GM23248 (cell line): Measurements from ENCODE around the gene SLC6A4. TPM values are rescaled to one million over a fixed set of nuclear protein-coding genes. Genes with fewer than 3 reads are reported as not detected.
A peak's percentile ranks its signal among the peaks of the same experiment; 100 is the strongest.

Experiments used
- DNase-seq: peaks from one replicate; pipeline ENCODE4 v3.0.0-alpha.2; 2015
- H2AFZ ChIP-seq: fragments of 200-600 bp; sonication (generic); 2 replicates; pipeline ENCODE4 v1.6.1; 2016; ENCODE audit warnings: antibody characterized with exemption
- H3F3A ChIP-seq: fragments of 200-600 bp; sonication (generic); 2 replicates; pipeline ENCODE4 v1.6.1; 2016; ENCODE audit warnings: mild to moderate bottlenecking, antibody characterized with exemption, mixed run types; ENCODE audit not compliant: insufficient read depth
- H3K27ac ChIP-seq: fragments of 200-600 bp; sonication (generic); 2 replicates; pipeline ENCODE4 v1.5.1; 2016; ENCODE audit warnings: mild to moderate bottlenecking
- H3K27me3 ChIP-seq: fragments of 200-600 bp; sonication (generic); replicated peaks from 2 replicates; pipeline ENCODE4 v1.6.1; 2016; ENCODE audit warnings: mild to moderate bottlenecking; ENCODE audit not compliant: insufficient read depth
- H3K36me3 ChIP-seq: fragments of 200-600 bp; sonication (generic); 2 replicates; pipeline ENCODE4 v1.6.1; 2016; ENCODE audit warnings: low read depth, mild to moderate bottlenecking
- H3K4me1 ChIP-seq: fragments of 200-600 bp; sonication (generic); 2 replicates; pipeline ENCODE4 v1.6.1; 2016; ENCODE audit warnings: mild to moderate bottlenecking; ENCODE audit not compliant: insufficient read depth
- H3K4me2 ChIP-seq: fragments of 200-600 bp; sonication (generic); one replicate; pipeline ENCODE4 v1.6.1; 2016; ENCODE audit warnings: mild to moderate bottlenecking; ENCODE audit not compliant: unreplicated experiment
- H3K4me3 ChIP-seq: fragments of 200-600 bp; sonication (generic); 2 replicates; pipeline ENCODE4 v1.5.1; 2016; ENCODE audit warnings: mild to moderate bottlenecking
- H3K79me2 ChIP-seq: fragments of 200-600 bp; sonication (generic); 2 replicates; pipeline ENCODE4 v1.6.1; 2016; ENCODE audit warnings: mild to moderate bottlenecking; ENCODE audit not compliant: insufficient read depth
- H3K9ac ChIP-seq: fragments of 200-600 bp; sonication (generic); 2 replicates; pipeline ENCODE4 v1.6.1; 2016; ENCODE audit warnings: mild to moderate bottlenecking
- H3K9me2 ChIP-seq: fragments of 200-600 bp; sonication (generic); 2 replicates; pipeline ENCODE4 v1.6.1; 2016; ENCODE audit warnings: mixed run types, mild to moderate bottlenecking, moderate library complexity; ENCODE audit not compliant: insufficient read depth
- H3K9me3 ChIP-seq: fragments of 200-600 bp; sonication (generic); one replicate; pipeline ENCODE4 v1.6.1; 2017; ENCODE audit warnings: low read depth
- H4K20me1 ChIP-seq: fragments of 200-600 bp; sonication (generic); 2 replicates; pipeline ENCODE4 v1.6.0; 2016; ENCODE audit not compliant: insufficient read depth
- EZH2 ChIP-seq: fragments of 200-600 bp; sonication (generic); IDR thresholded peaks from 2 replicates; pipeline ENCODE4 v1.6.1; 2018; ENCODE audit warnings: antibody characterized with exemption, mild to moderate bottlenecking; ENCODE audit not compliant: insufficient read depth, poor library complexity, severe bottlenecking
- EZH2phosphoT487 ChIP-seq: fragments of 200-600 bp; sonication (generic); IDR thresholded peaks from 2 replicates; pipeline ENCODE4 v1.6.1; 2018; ENCODE audit warnings: antibody characterized with exemption, moderate library complexity, mild to moderate bottlenecking, low read depth; ENCODE audit not compliant: insufficient read depth
- WGBS, 2 experiments: methylation state at CpG; one replicate each; pipeline ENCODE4 v1.1.6; 2015 to 2017; ENCODE audit warnings: low lambda C conversion rate in 2 of 2, low coverage in 1 of 2; ENCODE audit errors: missing lambda C conversion rate in 2 of 2; 5-methylcytosine and 5-hydroxymethylcytosine counted together
- in situ Hi-C: fragments of 300-500 bp; cut with MboI; formaldehyde crosslinking; loops from 2 replicates; pipeline ENCODE4 v1.15.0; 2020
- polyA plus RNA-seq: library from polyadenylated mRNA; unstranded; fragments of >200 nt; fragmentation: Nextera tagmentation; extraction: Ambion mirVana; gene quantifications from 2 replicates; pipeline ENCODE4 v1.2.1, GENCODE V29; 2016
- total RNA-seq: library from RNA; depleted of rRNA; stranded (reverse); fragments of >200 nt; shearing (Covaris generic); gene quantifications from 2 replicates; pipeline ENCODE4 v1.2.3, GENCODE V29; 2014

SLC6A4 gene
- total and polyA plus RNA-seq, 2 experiments from 2014 or later: 0.03 TPM; not detected in 1

DNA sequence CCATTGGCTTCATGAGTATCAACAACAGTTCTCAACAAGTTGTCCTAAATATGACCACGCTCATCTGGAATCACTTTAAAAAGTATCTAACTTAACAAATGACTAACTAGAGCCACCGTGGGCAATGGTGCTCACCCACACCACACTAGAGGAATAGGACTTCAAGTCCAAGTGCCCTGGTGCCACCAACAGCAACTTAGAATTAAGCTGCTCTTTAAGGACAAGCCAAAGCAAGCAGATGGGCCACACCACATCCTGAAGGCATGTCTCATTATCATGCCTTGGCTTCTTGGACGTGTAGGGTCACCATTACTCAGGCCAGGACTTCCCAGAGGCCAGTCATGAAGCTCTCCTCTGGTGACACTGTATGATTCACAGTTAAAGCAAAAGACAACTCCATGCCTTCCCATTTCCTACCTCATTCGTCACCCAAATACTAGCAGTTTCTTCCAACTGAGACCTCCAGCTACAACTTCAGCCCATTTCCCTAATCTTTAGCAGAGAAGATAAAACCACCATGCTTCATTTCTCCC, 9.4 kb upstream of the SLC6A4 start:
- H3K27ac ChIP-seq: peak overlapping the region; percentile 53
- WGBS, 2 experiments: 12% methylated on average over 4 of the region's 4 CpGs
- peaks cover 20% of the 10 kb centered on the region for H3F3A ChIP-seq
- H2AFZ ChIP-seq: 0 out of 2 replicates have a peak overlapping the region, but pooled peaks have one; percentile 3
- peak; percentile 94 for DNase-seq
- no peaks in the 10 kb centered on the region for H3K79me2 ChIP-seq
- no peaks in the 10 kb centered on the region for H3K9me2 ChIP-seq
- in situ Hi-C loops: no loop called here
- TF ChIP-seq EZH2phosphoT487: 0 out of 2 replicates have a peak, but pooled peaks have one; percentile 60
- TF ChIP-seq EZH2: no peak
- H3K4me1 ChIP-seq: peaks cover 14% of the 10 kb centered on the region
- H3K9ac ChIP-seq: no peak overlapping the region
- H4K20me1 ChIP-seq: no peaks in the 10 kb centered on the region
- no peak overlapping the region for H3K4me3 ChIP-seq
- H3K36me3 ChIP-seq: peaks cover 6% of the 10 kb centered on the region; the same call in 1 of the 2 replicates
- H3K4me2 ChIP-seq: peak overlapping the region; percentile 59
- no peaks in the 10 kb centered on the region for H3K9me3 ChIP-seq
- H3K27me3 ChIP-seq: no peaks in the 10 kb centered on the region

GRCh38 chr17:30243568-30243967, 8.1 kb upstream of the SLC6A4 start:
- Histone ChIP-seq H3K27me3 (no peaks in the 10 kb centered on the region), H3K4me3 (no peak overlapping the region), H3K9ac (no peak overlapping the region), H3F3A (peaks cover 20% of the 10 kb centered on the region), H3K9me3 (no peaks in the 10 kb centered on the region), H3K9me2 (no peaks in the 10 kb centered on the region), H3K4me2 (no peak overlapping the region), H3K4me1 (peaks cover 14% of the 10 kb centered on the region), H4K20me1 (no peaks in the 10 kb centered on the region), H2AFZ (no peak overlapping the region), H3K79me2 (no peaks in the 10 kb centered on the region), H3K27ac (no peak overlapping the region), H3K36me3 (peaks cover 6% of the 10 kb centered on the region; the same call in 1 of the 2 replicates)
- TF ChIP-seq EZH2 (no peak), EZH2phosphoT487 (no peak)
- 96 to 97% methylated on average over 8 of the region's 8 CpGs for WGBS, 2 experiments
- no peak for DNase-seq
- in situ Hi-C loops: no loop called here

- Histone ChIP-seq H3K36me3 (peaks cover 6% of the 10 kb centered on the region; the same call in 1 of the 2 replicates), H3K9ac (no peak overlapping the region), H3K4me2 (no peak overlapping the region), H3K9me3 (no peaks in the 10 kb centered on the region), H3K27ac (no peak overlapping the region), H2AFZ (no peak overlapping the region), H3K79me2 (no peaks in the 10 kb centered on the region), H3F3A (peaks cover 20% of the 10 kb centered on the region), H3K4me3 (no peak overlapping the region), H3K27me3 (no peaks in the 10 kb centered on the region), H3K9me2 (no peaks in the 10 kb centered on the region), H3K4me1 (peaks cover 14% of the 10 kb centered on the region), H4K20me1 (no peaks in the 10 kb centered on the region)
- in situ Hi-C loops: no loop called here
- DNase-seq: no peak
- whole genome bisulfite sequencing, 2 experiments: 98 to 100% methylated on average over 4 of the region's 4 CpGs
- TF ChIP-seq EZH2phosphoT487 (no peak), EZH2 (no peak)
These were observed 7.5 kb upstream of the SLC6A4 start for GRCh38 chr17:30243002-30243401.

- H3F3A ChIP-seq: peaks cover 16% of the 10 kb centered on the region
- H3K27ac ChIP-seq: no peak overlapping the region
- H3K9me3 ChIP-seq: no peaks in the 10 kb centered on the region
- H3K9me2 ChIP-seq: no peaks in the 10 kb centered on the region
- DNase-seq: no peak
- H4K20me1 ChIP-seq: no peaks in the 10 kb centered on the region
- H3K4me2 ChIP-seq: no peak overlapping the region
- in situ Hi-C loops: no loop called here
- H3K27me3 ChIP-seq: peaks cover 10% of the 10 kb centered on the region
- no peak overlapping the region for H3K4me3 ChIP-seq
- no peaks in the 10 kb centered on the region for H3K79me2 ChIP-seq
- WGBS, 2 experiments: 81 to 88% methylated on average over 6 of the region's 6 CpGs
- peaks cover 22% of the 10 kb centered on the region for H3K4me1 ChIP-seq
- H2AFZ ChIP-seq: no peak overlapping the region
- no peak for TF ChIP-seq EZH2
- TF ChIP-seq EZH2phosphoT487: no peak
- H3K9ac ChIP-seq: no peak overlapping the region
- H3K36me3 ChIP-seq: no peaks in the 10 kb centered on the region
These were observed 5.6 kb upstream of the SLC6A4 start for GRCh38 chr17:30241051-30241450.
